ENCODE results near the gene ZNF32.

DNA sequence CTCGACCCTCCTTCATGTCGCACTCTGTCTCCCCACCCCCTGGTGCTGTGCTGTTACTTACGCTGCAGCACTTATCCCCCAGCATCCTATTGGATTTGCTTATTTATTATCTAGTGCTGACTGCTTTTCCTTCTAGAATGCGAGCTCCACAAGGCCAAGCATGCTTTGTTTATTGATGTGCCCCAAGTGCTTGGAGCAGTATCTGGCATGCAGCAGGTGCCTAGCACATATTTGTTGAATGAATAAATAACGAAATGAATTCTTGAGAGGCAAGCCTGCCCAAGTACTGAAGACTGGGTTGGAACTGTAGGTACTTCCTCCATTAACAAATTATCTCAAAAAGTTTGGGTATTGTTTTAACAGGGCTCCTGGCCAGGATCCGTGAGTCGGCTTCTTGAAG lies 24.8 kb upstream of the ZNF32 start:
- TF ChIP-seq, protein P1, sequence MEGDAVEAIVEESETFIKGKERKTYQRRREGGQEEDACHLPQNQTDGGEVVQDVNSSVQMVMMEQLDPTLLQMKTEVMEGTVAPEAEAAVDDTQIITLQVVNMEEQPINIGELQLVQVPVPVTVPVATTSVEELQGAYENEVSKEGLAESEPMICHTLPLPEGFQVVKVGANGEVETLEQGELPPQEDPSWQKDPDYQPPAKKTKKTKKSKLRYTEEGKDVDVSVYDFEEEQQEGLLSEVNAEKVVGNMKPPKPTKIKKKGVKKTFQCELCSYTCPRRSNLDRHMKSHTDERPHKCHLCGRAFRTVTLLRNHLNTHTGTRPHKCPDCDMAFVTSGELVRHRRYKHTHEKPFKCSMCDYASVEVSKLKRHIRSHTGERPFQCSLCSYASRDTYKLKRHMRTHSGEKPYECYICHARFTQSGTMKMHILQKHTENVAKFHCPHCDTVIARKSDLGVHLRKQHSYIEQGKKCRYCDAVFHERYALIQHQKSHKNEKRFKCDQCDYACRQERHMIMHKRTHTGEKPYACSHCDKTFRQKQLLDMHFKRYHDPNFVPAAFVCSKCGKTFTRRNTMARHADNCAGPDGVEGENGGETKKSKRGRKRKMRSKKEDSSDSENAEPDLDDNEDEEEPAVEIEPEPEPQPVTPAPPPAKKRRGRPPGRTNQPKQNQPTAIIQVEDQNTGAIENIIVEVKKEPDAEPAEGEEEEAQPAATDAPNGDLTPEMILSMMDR (IDR thresholded peaks at IDR 0.05): no peak
- TF ChIP-seq EP300 (IDR thresholded peaks at IDR 0.05) (no peak), POLR2AphosphoS5 (IDR thresholded peaks at IDR 0.05) (no peak), POLR2A (IDR thresholded peaks at IDR 0.05) (no peak)
